ENCODE measurements around the gene STX5. TPM values are rescaled to one million over a fixed set of nuclear protein-coding genes. Genes with fewer than 3 reads are reported as not detected.
A peak's percentile ranks its signal among the peaks of the same experiment; 100 is the strongest.

Gene STX5
- total RNA-seq, 4 donors from 2014 or later: 16.2 to 26.0 (median 24.9) TPM

DNA sequence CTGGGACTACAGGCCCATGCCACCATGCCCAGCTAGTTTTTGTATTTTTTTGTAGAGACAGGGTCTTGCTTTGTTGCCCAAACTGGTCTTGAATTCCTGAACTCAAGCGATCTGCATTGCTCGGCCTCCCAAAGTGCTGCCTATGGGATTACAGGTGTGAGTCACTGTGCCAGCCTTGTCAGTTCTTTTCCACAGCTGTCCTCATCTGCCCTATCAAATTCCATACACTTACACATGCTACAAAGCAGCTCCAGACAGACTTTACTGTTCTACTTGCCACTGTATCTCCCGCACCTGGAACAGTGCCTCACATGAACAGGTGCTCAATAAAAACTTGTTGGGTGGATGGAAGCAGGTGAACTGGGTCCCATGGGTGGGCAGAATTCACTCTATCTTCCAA, 8.2 kb downstream of the STX5 start:
- Histone ChIP-seq H3K27me3 (no peaks in the 10 kb centered on the region), H3K9me3 (no peaks in the 10 kb centered on the region), H3K4me1 (peaks cover 0 to 3% of the 10 kb centered on the region in 2 donors), H3K36me3 (peaks cover 0 to 89% of the 10 kb centered on the region in 2 donors), H3K4me3 (no peak overlapping the region), H3K27ac (peak overlapping the region in 3 of 4 donors; percentile 17 to 71 (median 65))
- TF ChIP-seq POLR2A (IDR thresholded peaks at IDR 0.05): no peak
- TF ChIP-seq, protein P1, sequence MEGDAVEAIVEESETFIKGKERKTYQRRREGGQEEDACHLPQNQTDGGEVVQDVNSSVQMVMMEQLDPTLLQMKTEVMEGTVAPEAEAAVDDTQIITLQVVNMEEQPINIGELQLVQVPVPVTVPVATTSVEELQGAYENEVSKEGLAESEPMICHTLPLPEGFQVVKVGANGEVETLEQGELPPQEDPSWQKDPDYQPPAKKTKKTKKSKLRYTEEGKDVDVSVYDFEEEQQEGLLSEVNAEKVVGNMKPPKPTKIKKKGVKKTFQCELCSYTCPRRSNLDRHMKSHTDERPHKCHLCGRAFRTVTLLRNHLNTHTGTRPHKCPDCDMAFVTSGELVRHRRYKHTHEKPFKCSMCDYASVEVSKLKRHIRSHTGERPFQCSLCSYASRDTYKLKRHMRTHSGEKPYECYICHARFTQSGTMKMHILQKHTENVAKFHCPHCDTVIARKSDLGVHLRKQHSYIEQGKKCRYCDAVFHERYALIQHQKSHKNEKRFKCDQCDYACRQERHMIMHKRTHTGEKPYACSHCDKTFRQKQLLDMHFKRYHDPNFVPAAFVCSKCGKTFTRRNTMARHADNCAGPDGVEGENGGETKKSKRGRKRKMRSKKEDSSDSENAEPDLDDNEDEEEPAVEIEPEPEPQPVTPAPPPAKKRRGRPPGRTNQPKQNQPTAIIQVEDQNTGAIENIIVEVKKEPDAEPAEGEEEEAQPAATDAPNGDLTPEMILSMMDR (IDR thresholded peaks at IDR 0.05 in 4 of 5, conservative IDR thresholded peaks at IDR 0.05 in 1 of 5): no peak
- intact Hi-C loops (cut with DNase I; ENCODE audit: low total_unique reads): no loop called here
- DNase-seq (peak; percentile 36 to 65), ATAC-seq (peak; percentile 89 to 97)
- in situ Hi-C loops (cut with MboI; ENCODE audit: low sequenced_read_pairs in 4 of 4): no loop called here

DNA sequence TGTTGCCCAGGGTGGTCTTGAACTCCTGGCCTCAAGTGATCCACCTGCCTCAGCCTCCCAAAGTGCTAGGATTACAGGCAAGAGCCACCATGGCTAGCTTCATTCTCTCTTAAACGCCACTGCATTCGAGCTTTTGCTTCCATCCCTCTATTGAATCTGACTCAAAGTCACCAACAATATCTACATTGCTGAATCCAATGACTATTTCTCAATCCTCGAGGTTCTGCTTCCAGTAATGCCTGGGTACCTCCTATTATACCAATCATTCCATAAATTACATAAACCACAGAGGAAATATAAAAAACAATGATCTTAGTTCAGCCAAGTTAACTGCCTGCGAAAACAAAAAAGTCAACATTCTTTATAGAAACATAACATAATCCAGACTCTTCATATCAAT, 14.7 kb downstream of the STX5 start:
- no peaks in the 10 kb centered on the region for H3K4me1 ChIP-seq
- ATAC-seq (no peak), DNase-seq (no peak)
- in situ Hi-C loops (cut with MboI; ENCODE audit: low sequenced_read_pairs in 4 of 4): no loop called here
- no peak overlapping the region for H3K27ac ChIP-seq
- intact Hi-C loops (cut with DNase I; ENCODE audit: low total_unique reads): no loop called here
- TF ChIP-seq POLR2A (IDR thresholded peaks at IDR 0.05): no peak
- TF ChIP-seq, protein P1 (IDR thresholded peaks at IDR 0.05 in 4 of 5, conservative IDR thresholded peaks at IDR 0.05 in 1 of 5): no peak
- H3K36me3 ChIP-seq: peaks cover 0 to 48% of the 10 kb centered on the region in 2 donors
- no peaks in the 10 kb centered on the region for H3K27me3 ChIP-seq
- H3K9me3 ChIP-seq: no peaks in the 10 kb centered on the region
- H3K4me3 ChIP-seq: no peak overlapping the region

DNA sequence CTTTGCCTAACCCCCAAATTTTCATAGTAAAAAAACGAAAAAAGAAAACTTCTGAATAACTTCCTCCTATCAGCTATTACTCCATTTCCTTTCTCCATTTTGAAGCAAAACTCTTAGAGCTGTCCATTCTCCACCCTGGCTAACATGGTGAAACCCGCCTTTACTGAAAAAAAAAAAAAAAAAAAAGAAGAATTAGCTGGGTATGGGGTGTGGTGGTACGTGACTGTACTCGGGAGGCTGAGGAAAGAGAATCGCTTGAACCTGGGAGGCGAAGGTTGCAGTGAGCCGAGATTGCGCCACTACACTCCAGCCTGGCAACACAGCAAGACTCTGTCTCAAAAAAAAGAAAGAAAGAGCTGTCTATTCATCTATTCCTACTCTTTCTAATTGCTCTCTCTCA, 15.3 kb downstream of the STX5 start:
- no peak overlapping the region for H3K4me3 ChIP-seq
- DNase-seq: no peak
- H3K4me1 ChIP-seq: no peaks in the 10 kb centered on the region
- H3K9me3 ChIP-seq: no peaks in the 10 kb centered on the region
- no peak for ATAC-seq
- TF ChIP-seq POLR2A (IDR thresholded peaks at IDR 0.05): no peak
- TF ChIP-seq, protein P1 (IDR thresholded peaks at IDR 0.05 in 4 of 5, conservative IDR thresholded peaks at IDR 0.05 in 1 of 5): no peak
- H3K36me3 ChIP-seq: peaks cover 0 to 42% of the 10 kb centered on the region in 2 donors
- no peak overlapping the region for H3K27ac ChIP-seq
- in situ Hi-C loops (cut with MboI; ENCODE audit: low sequenced_read_pairs in 4 of 4) (no loop called here), intact Hi-C loops (cut with DNase I; ENCODE audit: low total_unique reads) (no loop called here)
- H3K27me3 ChIP-seq: no peaks in the 10 kb centered on the region

DNA sequence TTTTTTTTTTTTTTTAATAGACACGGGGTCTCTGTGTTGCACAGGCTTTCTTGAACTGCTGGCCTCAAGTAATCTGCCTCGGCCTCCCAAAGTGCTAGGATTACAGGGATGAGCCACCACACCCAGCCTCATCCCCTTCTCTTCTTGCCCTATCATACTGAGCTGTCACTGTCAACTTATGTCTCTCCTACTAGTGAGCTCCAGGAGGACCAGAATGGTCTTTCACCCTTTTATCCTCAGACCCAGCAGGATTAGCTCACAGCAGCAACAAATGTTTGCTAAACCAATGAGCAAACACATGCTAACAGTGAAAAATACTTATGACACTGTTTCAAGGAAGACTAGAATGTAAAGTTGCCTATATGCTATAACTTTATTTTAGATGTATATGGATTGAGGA, 20.2 kb downstream of the STX5 start:
- ATAC-seq (no peak), DNase-seq (no peak)
- peaks cover 7% of the 10 kb centered on the region in 2 donors for H3K4me1 ChIP-seq
- intact Hi-C loops (cut with DNase I; ENCODE audit: low total_unique reads) (no loop called here), in situ Hi-C loops (cut with MboI; ENCODE audit: low sequenced_read_pairs in 4 of 4) (no loop called here)
- peak overlapping the region in 1 of 4 donors; percentile 9 for H3K27ac ChIP-seq
- H3K9me3 ChIP-seq: no peaks in the 10 kb centered on the region
- peaks cover 0 to 10% of the 10 kb centered on the region in 2 donors for H3K36me3 ChIP-seq
- no peaks in the 10 kb centered on the region for H3K27me3 ChIP-seq
- no peak for TF ChIP-seq POLR2A (IDR thresholded peaks at IDR 0.05)
- TF ChIP-seq, protein P1 (IDR thresholded peaks at IDR 0.05 in 4 of 5, conservative IDR thresholded peaks at IDR 0.05 in 1 of 5): no peak
- H3K4me3 ChIP-seq: no peak overlapping the region

DNA sequence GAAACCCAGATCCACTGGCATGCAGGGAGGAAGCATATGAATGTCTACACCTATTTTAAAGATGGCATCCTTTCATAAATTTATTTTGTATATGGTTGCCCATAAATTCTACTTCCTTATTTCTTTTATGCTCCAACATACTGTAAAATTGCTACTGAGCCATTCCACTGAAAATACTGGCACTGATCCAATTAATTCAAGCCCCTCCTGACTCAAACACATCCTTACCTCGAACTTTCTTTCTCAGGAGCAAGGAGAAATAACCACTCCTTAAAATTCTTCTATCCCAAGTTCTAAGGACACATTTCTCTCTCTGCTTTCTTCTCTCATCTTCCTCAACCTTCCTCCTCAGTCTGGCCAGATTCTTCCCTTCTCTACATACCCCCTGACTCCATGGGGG, 21.1 kb downstream of the STX5 start:
- no peak for TF ChIP-seq POLR2A (IDR thresholded peaks at IDR 0.05)
- TF ChIP-seq, protein P1 (IDR thresholded peaks at IDR 0.05 in 4 of 5, conservative IDR thresholded peaks at IDR 0.05 in 1 of 5): no peak

More for the DNA sequence above, 21.1 kb downstream of the STX5 start:
- H3K27ac ChIP-seq: peak overlapping the region in 1 of 4 donors; percentile 9
- in situ Hi-C loops (cut with MboI; ENCODE audit: low sequenced_read_pairs in 4 of 4) (no loop called here), intact Hi-C loops (cut with DNase I; ENCODE audit: low total_unique reads) (no loop called here)
- peaks cover 0 to 3% of the 10 kb centered on the region in 2 donors for H3K36me3 ChIP-seq
- ATAC-seq (no peak), DNase-seq (no peak)
- H3K4me3 ChIP-seq: no peak overlapping the region
- H3K4me1 ChIP-seq: peaks cover 14 to 16% of the 10 kb centered on the region in 2 donors
- no peaks in the 10 kb centered on the region for H3K9me3 ChIP-seq
- no peaks in the 10 kb centered on the region for H3K27me3 ChIP-seq
